HEK293T (cell line): ENCODE data around the gene BMERB1.

ENCODE experiments used
- ARNT ChIP-seq: fragments of 450-650 bp; IDR thresholded peaks from 2 replicates; pipeline ENCODE4 v1.6.1; 2017; ENCODE audit warnings: mild to moderate bottlenecking
- SP1 ChIP-seq: fragments of 450-650 bp; IDR thresholded peaks from 2 replicates; pipeline ENCODE4 v1.6.1; 2017
- SUZ12 ChIP-seq: fragments of 450-650 bp; IDR thresholded peaks from 2 replicates; pipeline ENCODE4 v1.6.1; 2016; ENCODE audit warnings: mild to moderate bottlenecking
- ZNF384 ChIP-seq: fragments of 450-650 bp; IDR thresholded peaks from 2 replicates; pipeline ENCODE4 v1.6.1; 2016

- TF ChIP-seq ZNF384 (no peak), SUZ12 (no peak), SP1 (no peak), ARNT (no peak)
Observed at GRCh38 chr16:15523092-15523541, 88.7 kb downstream of the BMERB1 start.
